Cardiac fibroblast (primary cell): ENCODE data around the gene RHBDD2.
"Not testable (repeated sequence)": the region's sequence is repeated elsewhere in the genome, so short reads cannot be mapped to it uniquely, and the experiment has no call there.

Experiments
- DNase-seq, 2 donors: peaks; one replicate each; pipeline versions ENCODE4 v3.0.0 to v3.0.0-alpha.2; 2010; ENCODE audit warnings: low read depth in 2 of 2
- H3K4me3 ChIP-seq, 2 donors: replicated peaks in 1 of 2; 1 replicate in 1 of 2; 2 replicates in 1 of 2; pipeline ENCODE4 v1.5.1; 2011; ENCODE audit warnings: low read depth in 2 of 2, low read length in 2 of 2, mild to moderate bottlenecking in 2 of 2, moderate library complexity in 1 of 2
- CTCF ChIP-seq: IDR thresholded peaks from one replicate; pipeline ENCODE4 v1.5.1; 2011; ENCODE audit warnings: low read depth, mild to moderate bottlenecking, low read length, inconsistent platforms

The RHBDD2 gene

GRCh38 chr7:75884476-75884875 is 5.6 kb downstream of the RHBDD2 start:
- no peak for TF ChIP-seq CTCF
- no peak overlapping the region for H3K4me3 ChIP-seq
- DNase-seq, result no peak

GRCh38 chr7:75885036-75885435 is 6.2 kb downstream of the RHBDD2 start:
- no peak for TF ChIP-seq CTCF
- no peak overlapping the region for H3K4me3 ChIP-seq
- no peak for DNase-seq

- no peak for TF ChIP-seq CTCF
Observed at GRCh38 chr7:75887669-75888369, 9.0 kb downstream of the RHBDD2 start.

GRCh38 chr7:75888464-75889222 is 9.8 kb downstream of the RHBDD2 start:
- no peak overlapping the region for H3K4me3 ChIP-seq
- no peak for DNase-seq
- no peak for TF ChIP-seq CTCF

More at GRCh38 chr7:75887669-75888369, 9.0 kb downstream of the RHBDD2 start:
- DNase-seq, result no peak
- H3K4me3 ChIP-seq, result no peak overlapping the region

GRCh38 chr7:75889223-75889825 is 10.5 kb downstream of the RHBDD2 start:
- H3K4me3 ChIP-seq, result no peak overlapping the region
- no peak for DNase-seq
- TF ChIP-seq CTCF, result no peak

GRCh38 chr7:75889826-75890225 is 11.0 kb downstream of the RHBDD2 start:
- TF ChIP-seq CTCF, result no peak
- no peak overlapping the region for H3K4me3 ChIP-seq
- peak; percentile 28 to 55 for DNase-seq

GRCh38 chr7:75891237-75891636 is 12.4 kb downstream of the RHBDD2 start:
- H3K4me3 ChIP-seq, DNase-seq: not testable (repeated sequence)
